NCI-H128 (cell line): ENCODE results near the gene HNRNPUL1.

Source experiments
- DNase-seq: peaks from one replicate; lab custom pipeline; 2025; ENCODE audit not compliant: unreplicated experiment; lab: John Stamatoyannopoulos, UW

Gene HNRNPUL1

DNA sequence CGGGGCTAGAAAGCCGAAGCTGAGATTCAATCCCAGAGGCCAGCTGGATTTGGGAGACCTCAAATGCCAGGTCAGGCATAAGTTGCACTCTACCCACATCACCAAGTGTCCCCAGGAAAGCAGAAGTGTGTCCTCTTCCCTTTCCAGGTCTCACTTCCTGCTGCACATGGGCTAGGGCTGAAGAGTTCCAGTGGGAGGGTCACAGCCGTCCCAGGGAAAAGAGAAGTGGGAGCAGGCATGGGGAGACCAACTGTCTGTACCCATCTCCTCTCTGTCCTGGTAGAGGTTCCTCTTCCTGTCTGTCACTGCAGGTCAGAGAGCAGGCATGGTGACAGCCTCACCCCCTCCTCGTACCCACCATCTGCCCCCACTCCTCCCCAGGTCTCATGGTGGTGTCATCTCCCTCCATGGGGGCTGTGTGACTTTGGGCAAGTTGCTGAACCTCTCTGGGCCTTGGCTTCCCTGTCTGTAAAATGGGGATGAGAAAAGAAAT lies 30.4 kb upstream of the HNRNPUL1 start:
- DNase-seq = no peak

DNA sequence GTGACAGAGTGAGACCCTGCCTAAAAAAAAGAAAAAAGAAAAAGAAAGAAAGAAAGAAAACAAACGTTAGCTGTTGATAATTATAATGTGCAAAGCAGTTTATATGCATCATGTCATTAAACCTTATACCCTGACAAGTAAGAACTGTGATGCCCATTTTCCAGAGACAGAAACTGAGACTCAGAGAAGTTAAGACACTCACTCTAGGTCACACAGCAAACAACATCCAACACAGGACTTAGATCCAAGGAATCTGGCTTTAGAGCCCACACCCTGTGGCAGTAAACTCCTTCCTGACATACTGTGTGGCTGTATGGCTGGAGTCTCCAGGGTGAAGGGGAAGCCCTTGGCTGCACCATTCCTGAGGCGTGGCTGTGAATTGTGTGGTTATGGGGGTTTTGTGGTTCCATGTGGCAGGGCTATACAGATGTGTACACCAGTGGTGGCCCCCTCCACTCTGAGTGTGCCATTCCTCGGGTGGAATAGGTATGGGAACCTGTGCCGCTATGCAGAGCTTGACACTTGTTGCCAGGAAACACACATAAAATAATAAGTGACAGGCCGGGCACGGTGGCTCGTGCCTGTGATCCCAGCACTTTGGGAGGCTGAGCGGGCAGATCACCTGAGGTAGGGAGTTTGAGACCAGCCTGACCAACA lies 29.5 kb upstream of the HNRNPUL1 start:
- DNase-seq = no peak

DNA sequence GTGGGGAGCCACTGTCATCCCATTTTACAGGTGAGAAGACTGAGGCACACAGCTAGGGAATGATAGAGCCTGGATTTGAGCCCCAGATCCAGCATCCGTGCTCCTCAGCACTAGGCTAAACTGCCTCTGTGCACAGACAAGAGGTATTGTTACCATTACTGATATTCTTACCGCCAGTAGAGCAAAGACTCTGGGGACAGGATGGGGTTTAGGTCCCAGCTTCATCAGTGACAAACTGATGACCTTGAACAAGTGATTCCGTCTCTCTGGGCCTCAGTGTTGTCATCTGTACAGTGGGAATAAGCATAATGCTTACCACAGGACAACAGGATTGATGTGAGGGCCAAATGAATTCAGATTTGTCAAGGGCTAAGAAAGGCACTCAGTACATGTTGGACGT lies 28.7 kb upstream of the HNRNPUL1 start:
- DNase-seq = no peak

DNA sequence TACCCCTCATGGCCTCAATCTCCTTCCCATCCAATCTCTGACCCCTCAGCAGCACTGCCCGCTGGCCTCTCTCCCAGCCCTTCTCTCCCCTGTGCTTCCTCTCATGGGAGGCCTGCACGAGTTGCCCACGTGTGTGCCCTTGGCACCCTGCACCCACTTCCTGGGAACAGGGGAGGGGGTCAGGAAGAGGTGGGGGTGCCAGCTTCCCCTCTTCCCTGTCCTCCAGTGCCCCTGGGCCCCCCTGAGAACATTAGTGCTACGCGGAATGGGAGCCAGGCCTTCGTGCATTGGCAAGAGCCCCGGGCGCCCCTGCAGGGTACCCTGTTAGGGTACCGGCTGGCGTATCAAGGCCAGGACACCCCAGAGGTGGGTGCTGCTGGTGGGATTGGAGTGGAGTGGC lies 25.9 kb upstream of the HNRNPUL1 start:
- DNase-seq = no peak

DNA sequence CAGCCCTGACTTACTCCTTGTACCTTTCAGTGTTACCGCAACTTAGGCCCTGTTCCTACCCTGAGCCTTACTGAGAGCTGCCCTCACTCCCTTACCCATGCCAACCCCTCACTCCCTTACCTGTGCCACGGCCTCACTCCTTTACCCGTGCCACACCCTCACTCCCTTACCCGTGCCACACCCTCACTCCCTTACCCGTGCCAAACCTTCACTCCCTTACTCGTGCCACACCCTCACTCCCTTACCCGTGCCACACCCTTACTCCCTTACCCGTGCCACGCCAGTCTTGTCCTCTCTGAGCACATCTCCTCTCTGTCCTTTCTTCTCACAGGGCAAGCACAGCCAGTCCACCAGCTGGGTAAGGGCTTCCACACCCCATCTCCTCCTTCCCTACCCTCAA lies 24.8 kb upstream of the HNRNPUL1 start:
- no peak for DNase-seq

DNA sequence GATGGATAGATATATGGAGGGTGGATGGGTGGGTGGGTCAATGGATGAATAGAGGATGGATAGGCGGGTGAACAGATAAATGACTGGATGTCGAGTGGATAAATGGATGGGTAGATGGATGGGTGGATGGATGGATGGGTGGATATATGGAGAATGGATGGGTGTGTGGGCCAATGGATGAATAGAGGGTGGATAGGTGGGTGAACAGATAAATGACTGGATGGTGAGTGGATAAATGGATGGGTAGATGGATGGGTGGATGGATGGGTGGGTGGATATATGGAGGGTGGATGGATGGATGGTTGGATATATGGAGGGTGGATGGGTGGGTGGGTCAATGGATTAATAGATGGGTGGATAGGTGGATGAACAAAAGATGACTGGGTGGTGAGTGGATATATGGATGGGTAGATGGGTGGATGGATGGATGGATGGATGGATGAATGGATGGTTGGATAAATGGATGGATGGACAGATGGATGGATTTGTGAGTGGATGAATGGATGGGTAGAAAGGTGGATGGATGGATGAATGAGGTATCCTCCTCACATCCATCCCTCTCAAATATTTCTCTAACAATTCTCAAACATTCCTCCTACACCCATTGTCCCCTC lies 24.1 kb upstream of the HNRNPUL1 start:
- DNase-seq = no peak

DNA sequence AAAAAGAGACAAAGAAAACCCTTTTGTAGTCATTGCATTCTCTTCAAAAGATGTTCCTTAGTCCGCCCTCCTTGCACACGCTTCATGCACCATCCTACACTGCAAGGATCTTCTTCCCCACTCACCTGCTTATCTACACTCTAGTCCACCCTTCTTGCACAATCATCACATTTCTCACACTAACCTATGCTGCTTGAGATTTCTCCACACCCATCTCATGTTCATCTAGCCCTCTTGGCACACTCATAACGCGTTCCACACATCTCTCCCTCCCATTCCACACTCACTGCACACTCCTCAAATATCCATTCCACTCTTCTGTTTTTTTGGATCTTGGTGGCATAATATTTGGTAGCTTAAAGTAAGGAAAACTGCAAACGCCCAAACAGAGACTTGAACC lies 22.3 kb upstream of the HNRNPUL1 start:
- DNase-seq = no peak

DNA sequence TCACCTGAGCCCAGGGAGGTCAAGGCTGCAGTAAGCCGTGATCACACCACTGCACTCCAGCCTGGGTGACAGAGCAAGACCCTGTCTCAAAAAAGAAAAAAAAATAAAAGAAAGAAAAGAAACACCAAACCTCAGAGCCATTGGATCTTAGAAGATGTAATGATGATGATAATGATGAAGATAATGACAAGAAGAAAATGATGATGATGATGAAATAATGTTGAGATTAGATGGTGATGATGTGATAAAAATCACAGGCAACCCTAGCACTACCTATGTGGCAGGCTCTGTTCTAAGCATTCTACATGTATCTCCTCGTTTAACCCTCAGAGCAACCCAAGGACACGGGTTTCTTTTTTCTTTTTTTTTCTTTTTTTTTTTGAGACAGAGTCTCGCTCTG lies 20.1 kb upstream of the HNRNPUL1 start:
- no peak for DNase-seq

DNA sequence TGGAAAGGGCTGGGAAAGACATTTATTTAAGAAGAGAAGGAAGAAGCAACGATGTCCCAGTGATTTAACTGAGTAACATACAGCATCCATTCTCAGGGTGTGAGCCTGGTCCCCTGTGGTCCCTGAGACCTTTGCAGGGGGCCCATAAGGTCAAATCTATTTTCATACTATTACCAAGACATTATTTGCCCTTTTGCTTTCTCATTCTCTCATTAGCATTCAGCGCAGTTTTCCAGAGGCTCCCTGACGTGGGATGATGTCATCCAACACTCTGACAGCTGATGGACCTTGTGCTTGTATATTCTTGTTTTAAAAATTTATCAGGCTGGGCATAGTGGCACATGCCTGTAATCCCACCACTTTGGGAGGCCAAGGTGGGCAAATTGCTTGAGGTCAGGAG lies 18.3 kb upstream of the HNRNPUL1 start:
- no peak for DNase-seq

DNA sequence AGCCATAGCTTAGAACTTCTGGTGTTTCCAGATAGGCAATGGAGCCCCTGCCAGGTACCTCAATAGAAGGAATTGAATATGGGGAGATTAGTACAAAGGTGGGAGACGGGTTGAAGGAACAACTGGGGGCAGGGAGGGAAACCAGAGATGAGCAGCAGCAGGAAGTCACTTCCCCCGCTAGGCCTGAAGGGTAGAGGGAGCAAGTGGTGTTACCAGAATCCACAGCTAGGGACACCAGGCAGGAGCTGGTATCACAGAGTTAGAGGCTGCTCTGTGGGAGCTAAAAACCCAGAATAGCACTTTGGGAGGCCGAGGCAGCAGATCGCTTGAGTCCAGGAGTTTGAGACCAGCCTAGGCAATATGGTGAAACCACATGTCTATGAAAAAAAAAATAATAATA lies 15.3 kb upstream of the HNRNPUL1 start:
- DNase-seq = no peak

DNA sequence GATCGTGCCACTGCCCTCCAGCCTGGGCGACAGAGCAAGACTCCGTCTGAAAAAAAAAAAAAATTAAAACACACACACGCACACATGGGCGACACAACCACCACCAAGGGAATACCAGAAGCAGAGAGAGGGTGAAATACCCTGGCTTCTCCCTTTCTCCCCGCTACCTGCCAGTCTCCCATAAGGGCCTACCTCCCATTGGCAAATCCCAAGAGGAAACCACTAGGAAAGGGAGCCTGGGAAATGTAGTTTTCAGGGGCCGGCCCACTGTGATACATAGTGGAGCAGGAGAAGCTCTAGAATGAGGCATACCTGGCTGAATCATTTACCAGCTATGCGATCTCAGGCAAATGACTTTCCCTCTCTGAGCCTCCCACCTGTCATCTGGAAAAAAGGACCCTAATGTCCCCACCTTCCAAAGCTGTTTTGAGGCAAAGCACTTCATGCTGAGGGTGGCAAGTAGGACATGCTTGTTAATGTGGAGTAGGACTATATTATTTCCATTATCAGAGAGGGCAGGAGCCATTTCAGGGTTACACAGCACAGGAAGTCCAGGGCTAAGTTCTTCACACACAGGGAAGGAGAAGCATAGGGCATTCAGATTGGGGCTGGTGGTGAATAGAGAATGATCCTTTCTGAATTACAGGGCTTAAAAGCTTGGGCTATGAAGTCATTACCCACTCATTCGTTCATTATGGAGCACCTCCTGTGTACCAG lies 14.3 kb upstream of the HNRNPUL1 start:
- DNase-seq = no peak

DNA sequence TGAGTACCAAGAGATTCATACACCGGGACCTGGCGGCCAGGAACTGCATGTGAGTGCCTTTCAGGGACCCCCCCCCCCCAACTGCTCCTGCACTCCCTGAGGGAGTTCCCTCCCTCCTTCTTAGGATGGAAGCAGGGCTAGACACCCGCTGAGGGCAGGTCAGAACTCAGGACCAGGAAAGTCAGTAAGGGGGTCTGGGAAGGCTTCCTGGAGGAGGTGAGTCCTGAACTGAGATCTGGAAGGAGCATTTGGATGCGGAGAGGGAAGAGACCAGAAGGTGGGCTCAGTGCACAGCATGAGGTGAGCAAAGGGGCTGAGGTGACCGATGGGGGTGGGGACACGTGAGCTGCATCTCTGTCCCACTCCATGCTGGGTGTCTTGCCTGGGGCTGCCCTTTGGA lies 10.5 kb upstream of the HNRNPUL1 start:
- no peak for DNase-seq

DNA sequence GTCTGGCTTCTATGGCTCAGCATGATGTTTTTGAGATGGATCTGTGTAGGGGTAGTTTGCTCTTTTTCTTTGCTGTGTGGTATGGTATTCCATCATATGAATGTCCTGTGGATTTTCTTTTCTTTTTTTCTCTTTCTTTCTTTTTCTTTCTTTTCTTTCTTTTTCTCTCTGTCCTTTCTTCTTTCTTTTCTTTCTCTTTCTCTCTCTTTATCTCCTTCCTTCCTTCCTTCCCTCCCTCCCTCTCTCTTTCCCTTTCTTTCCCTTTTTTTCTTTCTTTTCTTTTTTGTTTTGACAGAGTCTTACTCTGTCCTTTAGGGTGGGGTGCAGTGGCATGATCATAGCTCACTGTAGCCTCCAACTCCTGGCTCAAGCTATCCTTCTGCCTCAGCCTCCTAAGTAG lies 9.0 kb upstream of the HNRNPUL1 start:
- DNase-seq = no peak

DNA sequence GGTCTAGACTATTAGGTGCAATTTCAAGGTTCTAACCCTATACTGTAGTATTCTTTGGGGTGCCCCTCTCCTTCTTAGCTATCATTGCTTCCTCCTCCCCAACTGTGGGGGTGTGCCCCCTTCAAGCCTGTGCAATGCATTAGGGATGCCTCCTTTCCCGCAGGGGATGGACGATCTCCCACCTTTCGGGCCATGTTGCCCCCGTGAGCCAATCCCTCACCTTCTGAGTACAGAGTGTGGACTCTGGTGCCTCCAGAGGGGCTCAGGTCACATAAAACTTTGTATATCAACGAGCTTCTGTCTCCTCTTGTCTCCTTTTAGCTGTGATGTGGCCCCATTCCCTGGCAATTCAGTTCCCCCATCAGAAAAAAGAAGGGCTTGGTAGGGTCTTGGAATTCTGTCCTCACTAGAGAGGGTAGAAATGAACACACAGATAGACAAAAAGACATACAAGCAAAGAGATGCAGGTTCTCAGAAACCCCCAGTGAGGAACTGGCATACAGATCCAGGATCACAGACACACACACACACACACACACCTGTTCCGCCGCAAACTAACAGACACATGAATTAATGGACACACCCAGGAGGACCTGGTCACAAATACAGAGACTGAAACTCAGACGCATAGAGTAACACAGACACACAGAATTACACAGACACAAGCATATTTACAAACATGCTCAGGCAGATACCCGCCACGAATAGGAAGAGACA lies 2.5 kb upstream of the HNRNPUL1 start:
- no peak for DNase-seq

DNA sequence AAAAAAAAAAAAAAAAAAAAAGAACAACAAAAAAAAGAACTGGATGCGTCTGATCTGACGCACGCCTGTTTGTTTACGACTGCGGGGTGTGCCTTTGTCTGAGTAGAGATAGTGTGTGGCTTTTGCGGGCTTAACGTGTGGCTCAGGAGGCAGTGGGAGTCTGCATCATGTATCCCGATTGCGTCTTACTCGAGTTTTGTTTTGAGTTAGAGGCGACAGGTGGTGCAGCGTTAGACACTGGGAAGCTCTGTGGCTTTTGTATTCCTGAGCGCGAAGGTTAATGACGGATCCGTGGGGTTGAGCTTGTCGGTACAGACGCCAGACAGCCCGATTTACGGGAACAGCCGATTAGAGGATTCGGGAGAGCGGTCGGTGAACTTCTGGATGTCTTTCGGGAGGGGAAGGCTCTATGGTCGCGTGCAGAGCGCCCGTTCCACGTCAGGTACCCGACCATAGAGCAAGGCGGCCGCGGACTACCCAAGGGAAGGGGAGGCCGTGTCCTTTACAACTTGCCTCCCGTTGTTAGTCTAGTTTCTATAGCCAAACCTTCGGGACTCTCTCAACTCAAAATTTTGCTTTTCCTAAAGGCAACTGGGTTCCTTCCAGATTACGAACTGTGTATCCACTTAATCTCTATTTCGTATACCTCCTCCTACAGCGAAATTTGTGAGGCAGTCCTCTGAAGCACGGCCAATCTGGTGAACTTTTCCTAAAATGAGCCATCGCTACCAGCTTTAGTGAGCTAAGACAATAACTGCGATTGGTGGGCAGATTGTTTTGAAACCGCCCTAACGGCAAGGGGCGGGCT lies 926 bp upstream of the HNRNPUL1 start:
- DNase-seq = peak; percentile 81

DNA sequence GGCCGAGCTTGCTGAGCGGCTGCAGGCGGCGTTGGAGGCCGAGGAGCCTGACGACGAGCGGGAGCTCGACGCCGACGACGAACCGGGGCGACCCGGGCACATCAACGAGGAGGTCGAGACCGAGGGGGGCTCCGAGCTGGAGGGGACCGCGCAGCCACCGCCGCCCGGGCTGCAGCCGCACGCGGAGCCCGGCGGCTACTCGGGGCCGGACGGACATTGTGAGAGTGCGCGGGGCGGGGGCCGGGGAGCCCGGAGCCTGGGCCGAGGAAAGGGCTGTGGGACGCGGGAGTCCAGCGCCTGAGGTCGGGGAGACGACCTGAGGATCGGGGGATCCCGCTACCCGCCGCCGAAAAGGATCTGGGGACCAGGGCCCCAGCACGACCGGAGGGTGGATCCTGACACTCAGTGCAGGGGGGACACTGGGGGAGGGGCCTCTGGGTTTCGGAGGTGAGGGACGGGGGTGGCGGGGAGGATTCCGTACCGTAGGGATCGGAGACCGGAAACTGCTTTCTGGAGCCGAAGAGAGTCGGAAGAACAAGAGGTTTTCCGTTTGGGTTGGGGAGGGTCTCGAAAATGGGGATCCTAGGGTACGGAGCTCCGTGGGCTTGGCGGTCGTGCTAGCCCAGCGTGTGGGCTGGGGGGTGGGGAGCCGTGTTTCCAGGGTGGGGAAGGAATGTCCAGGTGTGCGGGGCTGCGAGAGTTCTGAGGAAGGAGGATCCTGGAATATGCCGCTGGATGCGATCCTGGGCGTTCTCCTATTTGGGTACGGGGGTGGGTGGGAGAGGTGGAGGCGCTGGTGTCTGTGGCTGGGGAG lies 616 bp downstream of the HNRNPUL1 start:
- no peak for DNase-seq

DNA sequence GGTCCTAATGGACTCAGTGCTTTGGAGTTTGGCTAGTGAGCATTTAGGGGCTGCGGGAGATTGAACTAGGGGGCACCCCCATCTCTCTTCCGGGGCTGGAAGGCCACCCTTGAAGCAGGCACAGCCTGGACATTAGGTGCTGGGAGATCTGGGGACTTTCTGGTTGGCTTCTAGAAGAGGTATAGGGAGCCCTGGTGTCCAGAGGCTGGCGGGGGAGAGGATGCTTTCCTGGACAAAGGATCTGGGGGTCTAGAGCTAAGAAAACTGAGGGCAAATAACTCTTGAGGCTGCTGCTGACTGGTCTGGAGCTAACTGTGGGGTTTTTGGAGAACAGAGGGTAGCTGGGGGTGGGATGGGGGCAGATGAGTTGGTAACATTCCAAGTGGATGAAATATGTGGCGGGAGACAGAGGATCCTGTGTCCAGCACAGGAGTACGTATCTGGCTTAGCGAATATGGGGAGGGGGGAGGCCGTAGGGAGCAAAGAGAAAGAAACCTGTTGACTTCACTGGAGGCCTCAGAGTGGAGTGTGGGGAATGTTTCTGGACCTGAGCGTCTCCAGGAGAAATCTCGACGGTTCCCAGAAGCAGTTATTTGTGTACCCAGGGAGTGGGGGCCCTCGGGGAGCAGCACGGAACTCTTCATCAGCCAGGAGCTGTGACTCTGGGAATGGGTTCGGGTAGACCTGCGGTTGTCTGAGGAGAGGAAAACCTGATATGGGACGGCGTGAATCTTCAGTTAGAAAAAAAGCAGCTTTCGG lies 1.4 kb downstream of the HNRNPUL1 start:
- DNase-seq = no peak

DNA sequence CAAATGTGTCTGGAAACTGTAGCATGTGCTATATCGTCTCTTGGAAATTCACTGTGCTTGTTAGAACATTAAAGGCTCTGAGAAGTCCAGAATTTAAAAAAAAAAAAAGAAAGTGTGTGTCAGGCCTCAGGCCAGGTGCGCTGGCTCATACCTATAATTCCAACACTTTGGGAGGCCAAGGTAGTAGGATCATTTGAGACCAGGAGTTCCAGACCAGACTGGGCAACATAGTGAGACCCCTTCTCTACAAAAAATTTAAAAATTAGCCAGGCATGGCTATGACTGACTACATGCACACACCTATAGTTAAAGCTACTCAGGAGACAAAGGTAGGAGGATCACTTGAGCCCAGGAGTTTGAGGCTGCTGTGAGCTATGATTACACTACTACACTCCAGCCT lies 4.9 kb downstream of the HNRNPUL1 start:
- DNase-seq = no peak

DNA sequence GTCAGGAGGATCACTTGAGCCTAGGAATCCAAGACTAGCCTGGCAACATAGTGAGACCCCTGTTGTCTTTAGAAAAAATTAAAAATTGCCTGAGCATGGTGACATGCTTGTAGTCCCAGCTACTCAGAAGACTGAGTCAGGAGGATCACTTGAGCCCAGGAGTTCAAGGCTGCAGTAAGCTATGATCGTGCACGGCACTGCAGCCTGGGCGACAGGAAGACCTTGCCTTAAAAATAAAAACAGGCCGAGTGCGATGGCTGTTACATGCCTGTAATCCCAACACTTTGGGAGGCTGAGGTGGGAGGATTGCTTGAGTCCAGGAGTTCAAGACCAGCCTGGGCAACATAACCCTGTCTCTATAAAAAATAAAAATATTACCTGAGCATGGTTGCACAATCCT lies 5.4 kb downstream of the HNRNPUL1 start:
- no peak for DNase-seq
